Measurements from ENCODE around the gene GRAP. TPM values are rescaled to one million over a fixed set of nuclear protein-coding genes. Genes with fewer than 3 reads are reported as not detected.

GRAP gene
- total RNA-seq, 1 donor from 2014 or later, result 0.64 TPM

GRCh38 chr17:19001907-19002590, 44.7 kb downstream of the GRAP start:
- Mint-ChIP-seq H3K4me1 (ENCODE audit: low read depth, unreplicated experiment) (no peaks in the 10 kb centered on the region), H3K36me3 (ENCODE audit: unreplicated experiment) (no peaks in the 10 kb centered on the region), H3K4me3 (ENCODE audit: unreplicated experiment) (no peak overlapping the region), H3K27ac (ENCODE audit: unreplicated experiment) (no peak overlapping the region), H3K27me3 (ENCODE audit: unreplicated experiment) (peaks cover 2% of the 10 kb centered on the region), H3K9me3 (ENCODE audit: unreplicated experiment) (no peaks in the 10 kb centered on the region)
- no peak for TF ChIP-seq CTCF (IDR thresholded peaks at IDR 0.05; ENCODE audit: partially characterized antibody, unreplicated experiment)
- DNase-seq, result no peak

GRCh38 chr17:19000531-19001325, 46.0 kb downstream of the GRAP start:
- peaks cover 2% of the 10 kb centered on the region for H3K27me3 Mint-ChIP-seq (ENCODE audit: unreplicated experiment)
- H3K36me3 Mint-ChIP-seq (ENCODE audit: unreplicated experiment), result peaks cover 3% of the 10 kb centered on the region
- H3K27ac Mint-ChIP-seq (ENCODE audit: unreplicated experiment), result peak overlapping the region; percentile 22
- TF ChIP-seq CTCF (IDR thresholded peaks at IDR 0.05; ENCODE audit: partially characterized antibody, unreplicated experiment), result no peak
- peaks cover 2% of the 10 kb centered on the region for H3K9me3 Mint-ChIP-seq (ENCODE audit: unreplicated experiment)
- no peaks in the 10 kb centered on the region for H3K4me1 Mint-ChIP-seq (ENCODE audit: low read depth, unreplicated experiment)
- peak; percentile 64 for DNase-seq
- no peak overlapping the region for H3K4me3 Mint-ChIP-seq (ENCODE audit: unreplicated experiment)

- Mint-ChIP-seq H3K27ac (ENCODE audit: unreplicated experiment) (no peak overlapping the region), H3K27me3 (ENCODE audit: unreplicated experiment) (peaks cover 2% of the 10 kb centered on the region), H3K36me3 (ENCODE audit: unreplicated experiment) (peaks cover 11% of the 10 kb centered on the region), H3K4me1 (ENCODE audit: low read depth, unreplicated experiment) (no peaks in the 10 kb centered on the region), H3K9me3 (ENCODE audit: unreplicated experiment) (peaks cover 2% of the 10 kb centered on the region), H3K4me3 (ENCODE audit: unreplicated experiment) (no peak overlapping the region)
- DNase-seq, result no peak
- TF ChIP-seq CTCF (IDR thresholded peaks at IDR 0.05; ENCODE audit: partially characterized antibody, unreplicated experiment), result no peak
These were observed 46.8 kb downstream of the GRAP start for GRCh38 chr17:18999911-19000310.

GRCh38 chr17:18999394-18999793, 47.4 kb downstream of the GRAP start:
- TF ChIP-seq CTCF (IDR thresholded peaks at IDR 0.05; ENCODE audit: partially characterized antibody, unreplicated experiment), result no peak
- H3K4me3 Mint-ChIP-seq (ENCODE audit: unreplicated experiment), result no peak overlapping the region
- DNase-seq, result no peak
- H3K4me1 Mint-ChIP-seq (ENCODE audit: low read depth, unreplicated experiment), result no peaks in the 10 kb centered on the region
- H3K27ac Mint-ChIP-seq (ENCODE audit: unreplicated experiment), result no peak overlapping the region
- peaks cover 2% of the 10 kb centered on the region for H3K27me3 Mint-ChIP-seq (ENCODE audit: unreplicated experiment)
- H3K9me3 Mint-ChIP-seq (ENCODE audit: unreplicated experiment), result peaks cover 2% of the 10 kb centered on the region
- peaks cover 13% of the 10 kb centered on the region for H3K36me3 Mint-ChIP-seq (ENCODE audit: unreplicated experiment)

Measured in glutamatergic neuron (in vitro differentiated cells).